Measurements from ENCODE around the gene MYPOP. TPM values are rescaled to one million over a fixed set of nuclear protein-coding genes. Genes with fewer than 3 reads are reported as not detected.
A peak's percentile ranks its signal among the peaks of the same experiment; 100 is the strongest.

Gene MYPOP
- total and polyA plus RNA-seq, 2 of the 13 experiments (the other 11 are each of a cell fraction or from before 2014, with no cell fraction given), result 2.3 to 2.7 TPM

GRCh38 chr19:45902651-45903625, 525 bp upstream of the MYPOP start (continued):
- TF ChIP-seq DMTF1 (CRISPR knock-in tag; IDR thresholded peaks at IDR 0.05) (no peak), RFXAP (CRISPR knock-in tag; IDR thresholded peaks at IDR 0.05; ENCODE audit: borderline replicate concordance) (0 out of 2 replicates have a peak, but pooled peaks have one; percentile 9), AHR (CRISPR knock-in tag; IDR thresholded peaks at IDR 0.05) (no peak), MED1 (CRISPR knock-in tag; IDR thresholded peaks at IDR 0.05) (no peak; the same call in 1 of the 2 replicates), ARID3A (IDR thresholded peaks at IDR 0.05; ENCODE audit: low read depth, low read length) (no peak), KLF11 (CRISPR knock-in tag; IDR thresholded peaks at IDR 0.05) (no peak), ZNF253 (CRISPR knock-in tag; IDR thresholded peaks at IDR 0.05; ENCODE audit: borderline replicate concordance) (no peak), ZFP82 (CRISPR knock-in tag; IDR thresholded peaks at IDR 0.05; ENCODE audit: borderline replicate concordance) (no peak), BHLHE40 (IDR thresholded peaks at IDR 0.05; ENCODE audit: low read length) (no peak), POLR2A (IDR thresholded peaks at IDR 0.05; ENCODE audit: insufficient read depth in 1 of 2, low read depth in 2 of 2, low read length in 2 of 2) (peak; percentile 21 to 70; a peak in 2 of 4 replicates), ZNF670 (CRISPR knock-in tag; IDR thresholded peaks at IDR 0.05; ENCODE audit: borderline replicate concordance) (no peak), NFIC (IDR thresholded peaks at IDR 0.05; ENCODE audit: low read length) (no peak), ZNF510 (CRISPR knock-in tag; IDR thresholded peaks at IDR 0.05; ENCODE audit: low read depth) (no peak)
- TF ChIP-seq, protein P1, sequence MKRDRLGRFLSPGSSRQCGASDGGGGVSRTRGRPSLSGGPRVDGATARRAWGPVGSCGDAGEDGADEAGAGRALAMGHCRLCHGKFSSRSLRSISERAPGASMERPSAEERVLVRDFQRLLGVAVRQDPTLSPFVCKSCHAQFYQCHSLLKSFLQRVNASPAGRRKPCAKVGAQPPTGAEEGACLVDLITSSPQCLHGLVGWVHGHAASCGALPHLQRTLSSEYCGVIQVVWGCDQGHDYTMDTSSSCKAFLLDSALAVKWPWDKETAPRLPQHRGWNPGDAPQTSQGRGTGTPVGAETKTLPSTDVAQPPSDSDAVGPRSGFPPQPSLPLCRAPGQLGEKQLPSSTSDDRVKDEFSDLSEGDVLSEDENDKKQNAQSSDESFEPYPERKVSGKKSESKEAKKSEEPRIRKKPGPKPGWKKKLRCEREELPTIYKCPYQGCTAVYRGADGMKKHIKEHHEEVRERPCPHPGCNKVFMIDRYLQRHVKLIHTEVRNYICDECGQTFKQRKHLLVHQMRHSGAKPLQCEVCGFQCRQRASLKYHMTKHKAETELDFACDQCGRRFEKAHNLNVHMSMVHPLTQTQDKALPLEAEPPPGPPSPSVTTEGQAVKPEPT (CRISPR knock-in tag; IDR thresholded peaks at IDR 0.05; ENCODE audit: low read depth), result no peak
- TF ChIP-seq, protein P2, sequence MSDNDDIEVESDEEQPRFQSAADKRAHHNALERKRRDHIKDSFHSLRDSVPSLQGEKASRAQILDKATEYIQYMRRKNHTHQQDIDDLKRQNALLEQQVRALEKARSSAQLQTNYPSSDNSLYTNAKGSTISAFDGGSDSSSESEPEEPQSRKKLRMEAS (IDR thresholded peaks at IDR 0.05), result peak; percentile 55; the same call in 1 of the 2 replicates
- TF ChIP-seq, protein P3, sequence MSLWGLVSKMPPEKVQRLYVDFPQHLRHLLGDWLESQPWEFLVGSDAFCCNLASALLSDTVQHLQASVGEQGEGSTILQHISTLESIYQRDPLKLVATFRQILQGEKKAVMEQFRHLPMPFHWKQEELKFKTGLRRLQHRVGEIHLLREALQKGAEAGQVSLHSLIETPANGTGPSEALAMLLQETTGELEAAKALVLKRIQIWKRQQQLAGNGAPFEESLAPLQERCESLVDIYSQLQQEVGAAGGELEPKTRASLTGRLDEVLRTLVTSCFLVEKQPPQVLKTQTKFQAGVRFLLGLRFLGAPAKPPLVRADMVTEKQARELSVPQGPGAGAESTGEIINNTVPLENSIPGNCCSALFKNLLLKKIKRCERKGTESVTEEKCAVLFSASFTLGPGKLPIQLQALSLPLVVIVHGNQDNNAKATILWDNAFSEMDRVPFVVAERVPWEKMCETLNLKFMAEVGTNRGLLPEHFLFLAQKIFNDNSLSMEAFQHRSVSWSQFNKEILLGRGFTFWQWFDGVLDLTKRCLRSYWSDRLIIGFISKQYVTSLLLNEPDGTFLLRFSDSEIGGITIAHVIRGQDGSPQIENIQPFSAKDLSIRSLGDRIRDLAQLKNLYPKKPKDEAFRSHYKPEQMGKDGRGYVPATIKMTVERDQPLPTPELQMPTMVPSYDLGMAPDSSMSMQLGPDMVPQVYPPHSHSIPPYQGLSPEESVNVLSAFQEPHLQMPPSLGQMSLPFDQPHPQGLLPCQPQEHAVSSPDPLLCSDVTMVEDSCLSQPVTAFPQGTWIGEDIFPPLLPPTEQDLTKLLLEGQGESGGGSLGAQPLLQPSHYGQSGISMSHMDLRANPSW (CRISPR knock-in tag; IDR thresholded peaks at IDR 0.05; ENCODE audit: borderline replicate concordance), result 0 out of 2 replicates have a peak, but pooled peaks have one; percentile 57
- TF ChIP-seq, protein P4, sequence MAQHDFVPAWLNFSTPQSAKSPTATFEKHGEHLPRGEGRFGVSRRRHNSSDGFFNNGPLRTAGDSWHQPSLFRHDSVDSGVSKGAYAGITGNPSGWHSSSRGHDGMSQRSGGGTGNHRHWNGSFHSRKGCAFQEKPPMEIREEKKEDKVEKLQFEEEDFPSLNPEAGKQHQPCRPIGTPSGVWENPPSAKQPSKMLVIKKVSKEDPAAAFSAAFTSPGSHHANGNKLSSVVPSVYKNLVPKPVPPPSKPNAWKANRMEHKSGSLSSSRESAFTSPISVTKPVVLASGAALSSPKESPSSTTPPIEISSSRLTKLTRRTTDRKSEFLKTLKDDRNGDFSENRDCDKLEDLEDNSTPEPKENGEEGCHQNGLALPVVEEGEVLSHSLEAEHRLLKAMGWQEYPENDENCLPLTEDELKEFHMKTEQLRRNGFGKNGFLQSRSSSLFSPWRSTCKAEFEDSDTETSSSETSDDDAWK (CRISPR knock-in tag; IDR thresholded peaks at IDR 0.05), result no peak
